HCT116 (cell line): ENCODE data around the gene WASL.

Experiments
- EGR1 ChIP-seq: IDR thresholded peaks from 2 replicates; pipeline ENCODE4 v1.6.1; 2012; ENCODE audit warnings: low read depth
- ELF1 ChIP-seq: IDR thresholded peaks from 2 replicates; pipeline ENCODE4 v1.6.1; 2012; ENCODE audit warnings: low read depth, borderline replicate concordance
- EZH2 ChIP-seq: fragments of 200-600 bp; sonication (generic); IDR thresholded peaks from 2 replicates; pipeline ENCODE4 v1.6.1; 2017; ENCODE audit warnings: antibody characterized with exemption, mixed run types
- JUND ChIP-seq: IDR thresholded peaks from 2 replicates; pipeline ENCODE4 v1.6.1; 2012
- POLR2A ChIP-seq: IDR thresholded peaks from 2 replicates; pipeline ENCODE4 v1.7.0; 2011; ENCODE audit warnings: borderline replicate concordance; ENCODE audit not compliant: insufficient read depth, insufficient read length; ENCODE audit errors: extremely low read depth
- POLR2AphosphoS5 ChIP-seq: IDR thresholded peaks from 2 replicates; pipeline ENCODE4 v1.6.1; 2011; ENCODE audit warnings: mild to moderate bottlenecking, low read depth, low read length, moderate library complexity
- SIN3A ChIP-seq: IDR thresholded peaks from 2 replicates; pipeline ENCODE4 v1.6.1; 2012; ENCODE audit warnings: low read depth
- SP1 ChIP-seq: IDR thresholded peaks from 2 replicates; pipeline ENCODE4 v1.6.1; 2012; ENCODE audit warnings: low read depth
- TCF7L2 ChIP-seq: IDR thresholded peaks from 2 replicates; pipeline ENCODE4 v1.7.0; 2011; ENCODE audit warnings: borderline replicate concordance, inconsistent platforms; ENCODE audit not compliant: insufficient read depth, insufficient read length; ENCODE audit errors: extremely low read depth
- ZNF274 ChIP-seq: fragments of 200-500 bp; sonication (Bioruptor generic); IDR thresholded peaks from 2 replicates; pipeline ENCODE4 v1.6.1; 2014; ENCODE audit warnings: mild to moderate bottlenecking, low read depth, low read length, inconsistent platforms
- TF ChIP-seq, protein P1 (sequence below), 3 experiments: fragments of 200-600 bp in 1 of 3; sonication (generic) in 1 of 3; IDR thresholded peaks in 2 of 3; conservative IDR thresholded peaks in 1 of 3; 2 replicates each; pipeline ENCODE4 v1.5.1; 2012 to 2017; ENCODE audit warnings: low read depth in 2 of 3, low read length in 2 of 3, antibody characterized with exemption in 1 of 3, borderline replicate concordance in 1 of 3, control low read depth in 1 of 3, mild to moderate bottlenecking in 1 of 3, mixed read lengths in 1 of 3, mixed run types in 1 of 3, moderate library complexity in 1 of 3; ENCODE audit not compliant: insufficient read depth in 1 of 3
- TF ChIP-seq, protein P2 (sequence below): IDR thresholded peaks from 2 replicates; pipeline ENCODE4 v1.6.1; 2011; ENCODE audit warnings: mild to moderate bottlenecking, low read length, moderate library complexity; ENCODE audit not compliant: insufficient replicate concordance; ENCODE audit errors: extremely low read depth
- TF ChIP-seq, protein P3 (sequence below): IDR thresholded peaks from 2 replicates; pipeline ENCODE4 v1.6.1; 2012; ENCODE audit warnings: low read depth
- TF ChIP-seq, protein P4 (sequence below): IDR thresholded peaks from 2 replicates; pipeline ENCODE4 v1.6.1; 2012

DNA sequence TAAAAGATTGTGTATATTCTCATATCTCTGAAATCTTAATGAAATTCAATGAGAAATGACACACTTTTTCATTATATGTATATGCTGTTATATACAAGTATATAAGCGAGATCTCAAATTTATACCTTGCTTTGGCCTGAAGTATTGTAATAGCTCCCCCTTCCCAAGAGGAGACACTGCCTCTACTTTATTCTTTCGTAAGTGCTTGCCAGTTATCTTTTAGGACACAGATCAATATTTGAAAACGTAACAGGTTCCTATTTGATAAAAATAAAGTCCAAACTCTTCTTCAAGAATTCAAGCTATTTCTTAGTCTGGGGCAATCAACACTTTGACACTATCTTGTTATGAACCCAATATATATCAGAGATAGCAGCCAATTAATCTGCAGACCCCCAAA is 24.9 kb downstream of the WASL start:
- TF ChIP-seq POLR2AphosphoS5 (no peak), ELF1 (no peak), SP1 (no peak), ZNF274 (no peak), EZH2 (no peak), POLR2A (no peak), TCF7L2 (no peak), JUND (no peak), SIN3A (no peak), EGR1 (no peak)
- TF ChIP-seq, protein P1, sequence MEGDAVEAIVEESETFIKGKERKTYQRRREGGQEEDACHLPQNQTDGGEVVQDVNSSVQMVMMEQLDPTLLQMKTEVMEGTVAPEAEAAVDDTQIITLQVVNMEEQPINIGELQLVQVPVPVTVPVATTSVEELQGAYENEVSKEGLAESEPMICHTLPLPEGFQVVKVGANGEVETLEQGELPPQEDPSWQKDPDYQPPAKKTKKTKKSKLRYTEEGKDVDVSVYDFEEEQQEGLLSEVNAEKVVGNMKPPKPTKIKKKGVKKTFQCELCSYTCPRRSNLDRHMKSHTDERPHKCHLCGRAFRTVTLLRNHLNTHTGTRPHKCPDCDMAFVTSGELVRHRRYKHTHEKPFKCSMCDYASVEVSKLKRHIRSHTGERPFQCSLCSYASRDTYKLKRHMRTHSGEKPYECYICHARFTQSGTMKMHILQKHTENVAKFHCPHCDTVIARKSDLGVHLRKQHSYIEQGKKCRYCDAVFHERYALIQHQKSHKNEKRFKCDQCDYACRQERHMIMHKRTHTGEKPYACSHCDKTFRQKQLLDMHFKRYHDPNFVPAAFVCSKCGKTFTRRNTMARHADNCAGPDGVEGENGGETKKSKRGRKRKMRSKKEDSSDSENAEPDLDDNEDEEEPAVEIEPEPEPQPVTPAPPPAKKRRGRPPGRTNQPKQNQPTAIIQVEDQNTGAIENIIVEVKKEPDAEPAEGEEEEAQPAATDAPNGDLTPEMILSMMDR (IDR thresholded peaks at IDR 0.05 in 2 of 3, conservative IDR thresholded peaks at IDR 0.05 in 1 of 3; ENCODE audit: borderline replicate concordance in 1 of 3, insufficient read depth in 1 of 3, low read depth in 2 of 3, low read length in 2 of 3) = no peak
- TF ChIP-seq, protein P2, sequence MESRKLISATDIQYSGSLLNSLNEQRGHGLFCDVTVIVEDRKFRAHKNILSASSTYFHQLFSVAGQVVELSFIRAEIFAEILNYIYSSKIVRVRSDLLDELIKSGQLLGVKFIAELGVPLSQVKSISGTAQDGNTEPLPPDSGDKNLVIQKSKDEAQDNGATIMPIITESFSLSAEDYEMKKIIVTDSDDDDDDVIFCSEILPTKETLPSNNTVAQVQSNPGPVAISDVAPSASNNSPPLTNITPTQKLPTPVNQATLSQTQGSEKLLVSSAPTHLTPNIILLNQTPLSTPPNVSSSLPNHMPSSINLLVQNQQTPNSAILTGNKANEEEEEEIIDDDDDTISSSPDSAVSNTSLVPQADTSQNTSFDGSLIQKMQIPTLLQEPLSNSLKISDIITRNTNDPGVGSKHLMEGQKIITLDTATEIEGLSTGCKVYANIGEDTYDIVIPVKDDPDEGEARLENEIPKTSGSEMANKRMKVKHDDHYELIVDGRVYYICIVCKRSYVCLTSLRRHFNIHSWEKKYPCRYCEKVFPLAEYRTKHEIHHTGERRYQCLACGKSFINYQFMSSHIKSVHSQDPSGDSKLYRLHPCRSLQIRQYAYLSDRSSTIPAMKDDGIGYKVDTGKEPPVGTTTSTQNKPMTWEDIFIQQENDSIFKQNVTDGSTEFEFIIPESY = no peak
- TF ChIP-seq, protein P3, sequence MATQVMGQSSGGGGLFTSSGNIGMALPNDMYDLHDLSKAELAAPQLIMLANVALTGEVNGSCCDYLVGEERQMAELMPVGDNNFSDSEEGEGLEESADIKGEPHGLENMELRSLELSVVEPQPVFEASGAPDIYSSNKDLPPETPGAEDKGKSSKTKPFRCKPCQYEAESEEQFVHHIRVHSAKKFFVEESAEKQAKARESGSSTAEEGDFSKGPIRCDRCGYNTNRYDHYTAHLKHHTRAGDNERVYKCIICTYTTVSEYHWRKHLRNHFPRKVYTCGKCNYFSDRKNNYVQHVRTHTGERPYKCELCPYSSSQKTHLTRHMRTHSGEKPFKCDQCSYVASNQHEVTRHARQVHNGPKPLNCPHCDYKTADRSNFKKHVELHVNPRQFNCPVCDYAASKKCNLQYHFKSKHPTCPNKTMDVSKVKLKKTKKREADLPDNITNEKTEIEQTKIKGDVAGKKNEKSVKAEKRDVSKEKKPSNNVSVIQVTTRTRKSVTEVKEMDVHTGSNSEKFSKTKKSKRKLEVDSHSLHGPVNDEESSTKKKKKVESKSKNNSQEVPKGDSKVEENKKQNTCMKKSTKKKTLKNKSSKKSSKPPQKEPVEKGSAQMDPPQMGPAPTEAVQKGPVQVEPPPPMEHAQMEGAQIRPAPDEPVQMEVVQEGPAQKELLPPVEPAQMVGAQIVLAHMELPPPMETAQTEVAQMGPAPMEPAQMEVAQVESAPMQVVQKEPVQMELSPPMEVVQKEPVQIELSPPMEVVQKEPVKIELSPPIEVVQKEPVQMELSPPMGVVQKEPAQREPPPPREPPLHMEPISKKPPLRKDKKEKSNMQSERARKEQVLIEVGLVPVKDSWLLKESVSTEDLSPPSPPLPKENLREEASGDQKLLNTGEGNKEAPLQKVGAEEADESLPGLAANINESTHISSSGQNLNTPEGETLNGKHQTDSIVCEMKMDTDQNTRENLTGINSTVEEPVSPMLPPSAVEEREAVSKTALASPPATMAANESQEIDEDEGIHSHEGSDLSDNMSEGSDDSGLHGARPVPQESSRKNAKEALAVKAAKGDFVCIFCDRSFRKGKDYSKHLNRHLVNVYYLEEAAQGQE = no peak
- TF ChIP-seq, protein P4, sequence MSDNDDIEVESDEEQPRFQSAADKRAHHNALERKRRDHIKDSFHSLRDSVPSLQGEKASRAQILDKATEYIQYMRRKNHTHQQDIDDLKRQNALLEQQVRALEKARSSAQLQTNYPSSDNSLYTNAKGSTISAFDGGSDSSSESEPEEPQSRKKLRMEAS = no peak
